NCI-H2171 treated with DMSO at 0.1 percent for 48 hours (cell line): ENCODE measurements around the gene NMD3.
"Not testable (repeated sequence)": the region's sequence is repeated elsewhere in the genome, so short reads cannot be mapped to it uniquely, and the experiment has no call there.

Experiments used
- DNase-seq: peaks from one replicate; lab custom pipeline; 2025; lab: John Stamatoyannopoulos, UW

NMD3 gene

GRCh38 chr3:161282387-161282786 lies 61.3 kb downstream of the NMD3 start:
- not testable (repeated sequence) for DNase-seq

GRCh38 chr3:161284989-161285388 lies 63.9 kb downstream of the NMD3 start:
- no peak for DNase-seq

- DNase-seq: no peak
Observed at GRCh38 chr3:161289174-161289573, 68.1 kb downstream of the NMD3 start.

DNA sequence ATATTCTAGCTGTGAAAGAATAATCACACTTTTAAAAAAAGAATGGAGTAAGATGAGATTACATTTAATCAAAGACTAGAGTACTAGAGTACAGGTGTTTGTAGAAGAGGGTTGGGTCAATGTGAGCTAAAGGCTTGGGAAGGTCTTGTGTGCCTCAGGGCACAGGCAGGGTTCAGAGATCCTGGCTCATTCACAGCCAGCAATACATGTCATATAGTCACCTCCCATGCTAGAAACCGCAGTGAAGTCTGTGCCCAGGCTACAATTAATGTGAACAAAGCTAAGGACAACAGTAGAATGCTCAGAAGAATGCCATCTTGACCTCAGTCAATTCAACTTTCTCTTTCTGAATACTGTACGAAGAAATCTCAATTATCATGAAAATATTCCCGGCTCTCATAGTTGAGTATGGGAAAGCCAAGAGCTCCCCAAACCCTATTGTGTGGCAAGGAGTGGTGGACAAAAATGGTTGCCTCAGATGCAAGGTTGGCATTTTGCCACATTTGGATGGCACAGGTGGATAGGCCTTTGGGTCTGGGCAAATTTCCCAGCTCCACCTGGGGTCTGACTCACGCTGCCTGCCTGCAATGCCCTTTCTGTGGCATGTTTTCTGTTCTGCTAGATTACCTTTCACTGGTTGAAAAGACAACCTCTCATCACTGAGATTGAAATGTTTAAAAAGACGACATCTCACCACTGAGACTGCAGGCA lies 70.2 kb downstream of the NMD3 start:
- peak; percentile 83 for DNase-seq

GRCh38 chr3:161293381-161293780 lies 72.3 kb downstream of the NMD3 start:
- DNase-seq: no peak

DNA sequence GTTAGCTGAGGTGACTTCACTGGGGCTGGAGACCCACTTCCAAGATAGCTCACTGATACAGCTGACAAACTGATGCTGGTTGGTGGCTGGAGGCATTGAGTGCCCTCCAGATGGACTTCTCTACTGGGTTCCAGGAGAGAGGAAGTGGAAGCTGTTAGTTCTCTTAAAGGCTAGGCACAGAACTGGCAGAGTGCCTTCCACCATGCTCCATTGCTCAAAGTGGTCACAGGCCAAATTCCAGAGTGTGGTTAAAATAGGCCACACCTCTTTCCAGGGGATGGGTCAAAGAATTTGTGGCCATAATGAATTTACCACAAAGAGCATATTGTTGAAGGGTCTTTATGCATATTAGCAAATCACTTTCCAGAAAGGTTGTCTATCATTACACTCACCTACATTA lies 74.2 kb downstream of the NMD3 start:
- no peak for DNase-seq

- DNase-seq: peak; percentile 94
Observed at GRCh38 chr3:161296814-161297213, 75.7 kb downstream of the NMD3 start.
